BJ (cell line): ENCODE data around the gene CNOT4. TPM values are rescaled to one million over a fixed set of nuclear protein-coding genes. Genes with fewer than 3 reads are reported as not detected.

ENCODE experiments used
- CTCF ChIA-PET: fragments of 350-600 bp; formaldehyde crosslinking; extraction: SDS; loops from one replicate; lab custom pipeline; 2021; ENCODE audit warnings: antibody characterized with exemption, inconsistent platforms; lab: Yijun Ruan, JAX
- POLR2A ChIA-PET: fragments of 300-600 bp; sonication (Branson Sonifier 250); formaldehyde crosslinking; extraction: SDS; loops from one replicate; lab custom pipeline; 2021; ENCODE audit warnings: antibody characterized with exemption; lab: Charles Lee
- DNase-seq: peaks from one replicate; pipeline ENCODE4 v3.0.0-alpha.2; 2011; ENCODE audit warnings: low read depth
- H3K27me3 ChIP-seq: 2 replicates; pipeline ENCODE4 v1.6.0; 2011; ENCODE audit warnings: low read length; ENCODE audit not compliant: control insufficient read depth, insufficient read depth
- H3K36me3 ChIP-seq: 2 replicates; pipeline ENCODE4 v1.5.1; 2011; ENCODE audit warnings: low read length; ENCODE audit not compliant: control insufficient read depth, insufficient read depth
- H3K4me3 ChIP-seq: 2 replicates; pipeline ENCODE4 v1.5.1; 2011; ENCODE audit warnings: low read depth, mild to moderate bottlenecking, control low read depth, low read length
- polyA plus RNA-seq: library from polyadenylated mRNA; depleted of rRNA; stranded (reverse); fragments of >200 nt; gene quantifications from 2 replicates; pipeline ENCODE4 v1.2.3, GENCODE V29; 2011
- TF ChIP-seq, protein P1 (sequence below): IDR thresholded peaks from 2 replicates; pipeline ENCODE4 v1.5.1; 2011; ENCODE audit warnings: low read depth, mild to moderate bottlenecking, control low read depth, inconsistent platforms, low read length, moderate library complexity; ENCODE audit not compliant: insufficient read depth

Gene CNOT4
- polyA plus RNA-seq, 1 experiment = 11.0 TPM

DNA sequence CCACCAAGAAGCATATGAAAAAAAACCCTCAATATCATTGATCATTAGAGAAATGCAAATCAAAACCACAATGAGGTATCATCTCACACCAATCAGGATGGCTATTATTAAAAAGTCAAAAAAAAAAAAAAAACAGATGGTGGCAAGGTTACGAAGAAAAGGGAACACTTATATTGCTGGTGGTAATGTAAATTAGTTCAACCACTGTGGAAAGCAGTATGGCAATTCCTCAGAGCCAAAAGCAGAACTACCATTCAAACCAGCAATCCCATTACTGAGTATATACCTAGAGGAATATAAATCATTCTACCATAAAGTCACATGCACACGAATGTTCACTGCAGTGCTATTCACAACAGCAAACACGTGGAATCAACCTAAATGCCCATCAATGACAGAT is 46.0 kb downstream of the CNOT4 start:
- H3K36me3 ChIP-seq = no peaks in the 10 kb centered on the region
- ChIA-PET POLR2A (no interaction called here), CTCF (no interaction called here)
- TF ChIP-seq, protein P1, sequence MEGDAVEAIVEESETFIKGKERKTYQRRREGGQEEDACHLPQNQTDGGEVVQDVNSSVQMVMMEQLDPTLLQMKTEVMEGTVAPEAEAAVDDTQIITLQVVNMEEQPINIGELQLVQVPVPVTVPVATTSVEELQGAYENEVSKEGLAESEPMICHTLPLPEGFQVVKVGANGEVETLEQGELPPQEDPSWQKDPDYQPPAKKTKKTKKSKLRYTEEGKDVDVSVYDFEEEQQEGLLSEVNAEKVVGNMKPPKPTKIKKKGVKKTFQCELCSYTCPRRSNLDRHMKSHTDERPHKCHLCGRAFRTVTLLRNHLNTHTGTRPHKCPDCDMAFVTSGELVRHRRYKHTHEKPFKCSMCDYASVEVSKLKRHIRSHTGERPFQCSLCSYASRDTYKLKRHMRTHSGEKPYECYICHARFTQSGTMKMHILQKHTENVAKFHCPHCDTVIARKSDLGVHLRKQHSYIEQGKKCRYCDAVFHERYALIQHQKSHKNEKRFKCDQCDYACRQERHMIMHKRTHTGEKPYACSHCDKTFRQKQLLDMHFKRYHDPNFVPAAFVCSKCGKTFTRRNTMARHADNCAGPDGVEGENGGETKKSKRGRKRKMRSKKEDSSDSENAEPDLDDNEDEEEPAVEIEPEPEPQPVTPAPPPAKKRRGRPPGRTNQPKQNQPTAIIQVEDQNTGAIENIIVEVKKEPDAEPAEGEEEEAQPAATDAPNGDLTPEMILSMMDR = no peak
- H3K27me3 ChIP-seq = no peaks in the 10 kb centered on the region
- no peak overlapping the region for H3K4me3 ChIP-seq
- DNase-seq = no peak

DNA sequence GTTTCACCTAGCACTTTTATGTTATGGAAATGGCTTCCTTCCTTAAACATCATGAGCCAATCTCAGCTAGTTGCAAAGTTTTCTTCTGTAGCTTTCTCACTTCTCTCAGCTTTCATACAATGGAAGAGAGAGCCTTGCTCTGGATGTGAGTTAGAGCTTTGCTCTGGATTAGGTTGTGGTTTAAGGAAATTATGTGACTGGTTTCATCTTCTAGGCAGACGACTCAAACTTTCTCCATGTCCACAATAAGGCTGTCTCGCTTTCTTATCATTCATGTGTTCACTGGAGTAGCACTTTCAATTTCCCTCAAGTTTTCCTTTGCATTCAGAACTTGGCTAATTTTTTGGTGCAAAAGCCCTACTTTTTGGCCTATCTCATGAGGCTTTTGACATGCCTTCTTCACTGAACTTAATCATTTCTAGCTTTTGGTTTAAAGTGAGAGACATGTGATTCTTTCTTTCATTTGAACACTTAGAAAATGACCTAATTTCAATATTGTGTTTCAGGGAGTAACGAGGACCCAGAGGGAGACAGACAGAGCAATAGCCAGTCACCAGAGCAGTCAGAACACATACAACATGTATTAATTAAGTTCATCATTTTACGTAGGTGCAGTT is 49.8 kb downstream of the CNOT4 start:
- TF ChIP-seq, protein P1 = no peak
- DNase-seq = no peak
- POLR2A ChIA-PET = no interaction called here
- Histone ChIP-seq H3K27me3 (no peaks in the 10 kb centered on the region), H3K4me3 (no peak overlapping the region), H3K36me3 (no peaks in the 10 kb centered on the region)
- CTCF ChIA-PET = interaction anchor here (1.2 to 1.9 kb wide), 2 partner anchors 12 to 185 kb away, joined by 3 to 8 read pairs; no protein-coding TSS in a partner anchor

DNA sequence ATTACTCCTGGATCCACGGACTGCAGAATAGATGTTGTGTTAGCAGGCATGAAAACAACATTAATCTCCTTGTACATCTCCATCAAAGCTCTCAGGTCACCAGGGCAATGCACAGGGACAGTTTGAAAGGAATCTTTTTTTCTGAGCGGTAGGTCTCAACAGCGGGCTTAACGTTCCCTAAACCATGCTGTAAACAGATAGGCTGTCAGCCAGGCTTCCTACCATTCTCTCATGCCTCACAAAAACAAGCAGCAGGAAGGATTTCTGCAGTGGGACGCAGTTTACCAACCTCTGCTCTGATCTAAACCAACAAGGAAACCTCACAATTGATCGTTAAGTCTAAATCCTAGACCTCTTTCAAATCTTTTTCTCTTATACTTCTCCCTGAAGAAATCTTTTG is 50.8 kb downstream of the CNOT4 start:
- TF ChIP-seq, protein P1 = no peak
- no peak for DNase-seq
- H3K36me3 ChIP-seq = 0 out of 2 replicates have a peak, but pooled peaks cover 2% of the 10 kb centered on the region
- no peak overlapping the region for H3K4me3 ChIP-seq
- ChIA-PET CTCF (no interaction called here), POLR2A (no interaction called here)
- no peaks in the 10 kb centered on the region for H3K27me3 ChIP-seq

DNA sequence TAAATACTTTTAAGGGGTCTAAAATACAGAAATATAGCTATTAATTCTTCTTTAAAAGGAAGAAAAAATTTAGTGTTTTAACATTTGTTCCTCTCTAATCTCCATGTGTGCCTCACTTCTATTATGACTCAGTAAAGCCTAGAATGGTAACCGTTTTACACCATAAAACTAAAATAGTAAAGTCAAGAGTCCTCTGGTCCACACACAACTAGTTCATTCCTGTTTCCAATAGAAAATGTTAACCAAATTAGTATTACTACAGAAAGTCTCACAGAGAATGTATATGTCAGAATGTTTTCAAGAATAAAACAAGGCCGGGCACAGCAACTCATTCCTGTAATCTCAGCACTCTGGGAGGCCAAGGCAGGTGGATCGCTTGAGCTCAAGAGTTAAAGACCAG is 55.8 kb downstream of the CNOT4 start:
- Histone ChIP-seq H3K36me3 (0 out of 2 replicates have a peak, but pooled peaks cover 2% of the 10 kb centered on the region), H3K27me3 (no peaks in the 10 kb centered on the region), H3K4me3 (no peak overlapping the region)
- CTCF ChIA-PET = interaction anchor here (0.6 kb wide), 1 partner anchor 27 kb away, joined by 4 read pairs; no protein-coding TSS in a partner anchor
- POLR2A ChIA-PET = interaction anchor here (0.6 kb wide), 1 partner anchor 19 kb away, joined by 3 read pairs; no protein-coding TSS in a partner anchor
- no peak for DNase-seq
- TF ChIP-seq, protein P1 = no peak

DNA sequence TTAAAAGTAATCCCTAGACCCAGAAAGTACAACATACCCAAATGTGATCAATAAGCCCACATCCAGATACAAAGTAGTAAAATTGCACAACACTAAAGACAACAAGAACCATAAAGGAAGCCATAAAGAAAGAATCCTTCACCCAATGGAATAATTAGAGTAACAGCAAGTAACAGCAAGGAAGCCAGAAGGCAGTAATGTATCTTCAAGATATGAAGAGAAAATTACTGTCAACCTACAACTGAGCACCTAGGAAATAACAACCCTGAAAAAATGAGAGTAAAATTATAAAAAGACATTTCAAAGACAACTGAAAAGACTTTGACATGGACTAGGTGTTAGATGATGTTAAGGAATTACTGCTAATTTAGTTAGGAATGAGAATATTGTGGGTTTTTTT is 60.5 kb downstream of the CNOT4 start:
- no peaks in the 10 kb centered on the region for H3K36me3 ChIP-seq
- POLR2A ChIA-PET = no interaction called here
- H3K4me3 ChIP-seq = no peak overlapping the region
- no peak for DNase-seq
- H3K27me3 ChIP-seq = no peaks in the 10 kb centered on the region
- TF ChIP-seq, protein P1 = no peak
- CTCF ChIA-PET = no interaction called here
